ENCODE results near the gene WDFY1.

Gene WDFY1

DNA sequence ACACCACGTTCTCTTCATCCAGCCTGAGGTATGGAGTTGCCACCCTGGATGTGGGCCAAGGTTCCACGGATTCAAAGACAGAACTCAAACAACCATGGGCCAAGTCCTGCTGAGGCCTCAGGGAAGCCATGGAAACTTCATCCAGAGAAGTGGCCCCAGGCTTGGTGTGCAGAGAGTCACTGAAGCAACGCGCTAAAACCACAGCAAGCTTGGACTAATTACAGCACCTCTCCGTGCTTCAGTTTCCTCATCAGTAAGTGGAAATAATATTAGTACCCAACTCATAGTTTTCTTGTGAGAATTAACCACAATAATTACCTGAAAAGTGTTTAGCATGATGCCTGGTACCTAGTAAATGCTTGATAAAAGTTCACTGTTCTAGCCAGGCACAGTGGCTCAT, 88.6 kb downstream of the WDFY1 start:
- no peak for DNase-seq
- ATAC-seq: no peak

DNA sequence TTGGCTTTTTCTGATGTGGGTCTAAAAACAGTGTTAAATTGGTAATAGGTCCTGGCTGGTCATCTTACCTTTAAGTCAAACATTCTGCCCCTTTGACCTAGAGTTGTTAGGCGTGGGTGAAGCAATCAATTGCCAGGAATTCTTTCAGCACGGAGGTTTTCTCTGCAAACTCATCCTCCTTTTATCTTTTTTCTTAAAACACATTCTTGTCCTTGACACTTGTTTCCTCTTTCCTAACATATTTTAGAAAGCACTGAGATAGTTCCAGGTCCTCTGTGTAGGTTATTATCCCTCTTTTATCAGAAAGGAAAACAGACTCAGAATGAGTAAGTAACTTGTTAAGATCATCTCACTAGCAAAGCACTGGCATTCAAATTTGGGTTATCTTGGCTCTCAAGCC, 89.1 kb downstream of the WDFY1 start:
- no peak for ATAC-seq

DNA sequence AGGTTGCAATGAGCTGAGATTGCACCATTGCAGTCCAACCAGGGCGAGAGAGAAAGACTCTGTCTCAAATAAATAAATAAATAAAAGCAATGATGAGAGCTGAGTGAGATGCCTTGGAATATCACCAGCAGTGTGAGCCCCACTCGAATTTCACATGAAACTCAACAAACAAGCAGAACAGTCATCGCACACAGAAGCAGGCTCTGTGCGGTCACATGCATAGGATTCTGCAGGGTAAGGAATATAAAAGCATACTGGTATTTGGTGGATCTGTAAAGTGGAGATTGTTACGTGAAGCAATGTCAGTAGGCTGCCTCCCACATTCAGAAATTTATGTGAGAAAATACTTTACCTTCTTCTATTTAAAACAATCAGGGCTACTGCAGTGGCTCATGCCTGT, 89.7 kb downstream of the WDFY1 start:
- no peak for DNase-seq
- ATAC-seq: no peak

More for the DNA sequence above, 89.1 kb downstream of the WDFY1 start:
- no peak for DNase-seq

DNA sequence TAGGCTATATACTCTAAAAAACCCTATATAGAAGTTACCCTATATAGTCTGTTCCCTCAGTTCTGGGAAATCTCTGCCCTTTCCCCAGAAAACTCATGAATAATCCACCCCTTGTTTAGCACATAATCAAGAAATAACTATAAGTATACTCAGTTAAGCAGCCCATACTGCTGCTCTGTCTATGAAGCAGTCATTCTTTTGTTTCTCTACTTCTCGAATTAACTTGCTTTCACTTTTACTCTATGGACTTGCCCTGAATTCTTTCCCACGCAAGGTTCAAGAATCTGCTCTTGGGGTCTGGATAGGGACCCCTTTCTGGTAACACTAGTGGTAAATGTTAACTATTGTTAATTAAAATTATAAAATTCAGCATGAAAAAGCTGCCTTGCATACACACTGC, 90.4 kb downstream of the WDFY1 start:
- DNase-seq: no peak
- no peak for ATAC-seq

DNA sequence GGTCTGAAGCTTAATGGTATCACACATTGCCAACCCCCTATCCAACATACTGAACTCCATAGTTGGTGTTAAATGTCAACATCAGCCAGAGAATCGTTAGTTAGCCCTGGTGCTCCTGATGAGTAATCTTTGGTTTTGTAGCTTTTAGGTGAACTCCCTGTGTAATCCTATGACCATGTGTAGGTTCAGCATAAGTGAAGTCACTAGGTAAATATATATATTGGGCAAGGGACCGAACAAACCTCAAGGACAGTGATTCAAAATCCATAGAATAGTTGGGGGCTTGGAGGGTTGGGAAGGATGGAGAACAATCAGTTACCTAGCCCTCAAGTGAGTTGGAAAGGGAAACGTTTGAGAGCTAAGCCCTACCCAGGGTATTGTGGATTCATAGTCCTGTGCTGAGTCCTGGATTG, 91.7 kb downstream of the WDFY1 start:
- no peak for DNase-seq
- ATAC-seq: no peak

DNA sequence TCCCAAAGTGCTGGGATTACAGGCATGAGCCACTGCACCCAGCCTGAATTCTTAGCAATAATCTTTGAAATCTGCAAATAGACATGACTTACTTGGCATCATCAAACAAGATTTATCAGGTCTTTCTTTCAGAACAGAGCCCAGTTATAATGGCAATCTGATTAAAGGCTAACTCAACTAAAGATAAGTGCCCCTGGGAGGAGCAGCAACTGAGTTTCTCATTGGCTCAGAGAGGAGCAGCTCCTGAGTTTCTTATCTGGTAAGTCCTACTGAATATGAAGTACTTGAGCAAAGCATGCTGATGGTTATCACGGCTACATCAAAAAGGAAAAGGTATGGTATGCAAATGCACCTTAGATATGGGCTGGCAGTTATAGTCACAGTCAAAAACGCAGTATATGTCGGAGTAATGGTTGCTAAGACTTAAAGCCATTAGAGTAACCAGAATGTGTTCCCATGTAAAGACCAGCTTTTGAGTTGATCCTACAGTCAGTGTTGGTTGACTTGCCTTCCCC, 92.8 kb downstream of the WDFY1 start:
- DNase-seq (no peak), ATAC-seq (no peak)

DNA sequence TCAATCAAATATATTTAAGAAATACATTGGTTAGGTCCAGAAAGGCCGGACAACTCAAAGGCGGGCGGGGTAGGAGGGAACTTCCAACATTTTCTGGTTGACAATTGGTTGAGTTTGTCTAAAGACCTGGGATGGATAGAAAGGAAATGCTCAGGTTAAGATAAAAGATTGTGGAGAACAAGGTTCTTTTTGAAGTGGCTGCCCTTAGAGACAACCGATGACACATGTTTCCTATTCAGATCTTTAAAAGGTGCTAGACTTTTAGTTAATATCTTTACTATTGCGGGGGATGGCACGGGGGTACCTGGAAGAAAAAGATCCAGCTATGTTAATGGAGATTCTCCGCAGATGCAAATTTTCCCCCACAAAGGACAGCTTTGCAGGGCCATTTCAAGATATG, 97.7 kb downstream of the WDFY1 start:
- no peak for ATAC-seq
- DNase-seq: no peak

DNA sequence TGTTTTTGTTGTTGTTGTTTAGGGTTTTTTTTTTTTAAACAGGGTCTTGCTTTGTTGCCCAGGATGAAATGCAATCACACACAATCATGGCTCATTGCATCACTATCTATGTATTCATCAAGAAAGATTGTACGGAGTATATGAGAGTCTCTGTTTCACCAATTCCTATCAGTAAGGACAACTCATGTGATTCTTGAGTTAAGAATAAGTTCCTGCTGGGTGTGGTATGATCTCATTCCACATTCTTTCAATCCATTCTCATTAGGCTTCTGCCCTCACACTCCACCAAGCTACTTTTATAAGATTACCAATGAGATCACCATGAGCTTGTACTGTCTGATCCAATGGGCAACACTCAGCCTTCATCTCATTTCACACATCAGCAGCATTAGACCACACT, 98.6 kb downstream of the WDFY1 start:
- no peak for DNase-seq
- no peak for ATAC-seq

DNA sequence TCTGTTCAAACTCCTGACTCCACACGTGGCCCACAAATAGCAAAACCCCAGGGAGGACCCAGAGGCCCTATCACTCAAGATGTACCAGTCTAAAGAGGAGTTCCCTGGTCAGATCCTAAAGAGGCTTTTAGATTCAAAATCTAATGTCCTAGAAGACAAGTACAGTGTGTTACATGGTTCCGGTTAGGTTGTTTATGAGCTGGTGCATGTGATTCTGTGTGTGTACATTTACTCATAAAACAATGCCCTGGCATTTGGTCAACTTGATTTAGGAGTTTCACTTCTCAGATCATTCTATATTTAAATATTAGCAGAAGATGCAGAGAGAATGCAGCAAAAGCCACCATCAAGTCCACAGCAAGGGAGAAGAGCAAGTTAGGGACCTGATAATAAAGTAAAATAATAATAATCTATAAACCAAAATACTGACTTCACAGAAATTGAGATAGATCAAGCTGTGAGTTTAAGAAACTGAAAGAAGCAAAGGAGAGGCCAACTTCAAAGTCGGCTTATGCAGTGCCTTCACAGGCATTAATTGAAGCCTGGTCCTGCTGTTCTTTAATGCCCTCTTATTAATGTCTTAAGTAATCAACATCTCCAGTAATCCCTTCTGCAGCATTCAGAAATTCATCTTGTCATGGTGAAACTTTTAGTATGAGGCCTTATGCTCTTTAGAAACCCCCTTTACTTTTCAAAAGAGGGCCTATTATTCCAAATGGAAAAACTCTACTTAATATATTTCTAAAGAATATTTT, 103.5 kb downstream of the WDFY1 start:
- DNase-seq (no peak), ATAC-seq (no peak)

DNA sequence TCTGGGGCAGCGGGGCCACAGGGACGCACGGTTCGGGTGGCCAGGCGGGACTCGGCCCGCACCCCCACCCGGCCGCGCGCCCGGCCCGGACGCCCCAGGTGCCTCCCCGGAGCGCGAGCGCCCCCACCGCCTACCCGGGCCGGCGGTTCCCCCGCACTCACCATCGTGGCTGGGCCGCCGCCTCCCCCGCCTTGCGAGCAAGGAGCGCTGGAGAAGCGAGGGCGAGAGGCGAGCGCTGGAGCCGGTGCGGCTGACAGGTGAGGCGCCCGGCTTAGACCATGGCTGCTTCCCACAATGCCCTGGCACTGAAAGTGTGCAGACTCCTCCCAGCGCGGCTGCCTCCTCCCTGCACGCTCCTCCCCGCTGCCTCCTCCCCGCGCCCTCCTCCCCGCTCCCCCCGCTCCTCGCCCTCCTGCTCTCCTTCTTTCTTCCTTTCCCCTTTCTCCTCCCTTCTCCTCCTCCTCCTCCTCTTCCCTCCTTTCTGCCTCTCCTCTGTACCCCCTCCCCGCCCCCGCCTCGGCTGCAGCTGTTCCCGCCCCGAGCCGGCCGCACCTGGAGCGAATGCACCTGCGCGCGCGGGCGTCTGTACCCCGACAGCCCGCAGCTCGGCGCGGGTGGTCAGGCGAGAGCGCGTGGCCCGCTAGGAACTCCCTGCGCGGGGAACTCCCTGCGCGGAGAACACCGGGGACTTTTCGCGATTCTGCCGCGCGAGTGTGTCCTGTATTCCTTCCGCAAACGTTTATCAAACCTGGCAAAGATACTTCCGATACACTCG, 107.7 kb downstream of the WDFY1 start, which contains the start of gene AP1S3:
Gene AP1S3, minus strand, starts transcription at position 296 of the 775 bp plus-strand sequence. Its CDS starts 132 bp downstream, at position 164.
- DNase-seq: peak; percentile 77

DNA sequence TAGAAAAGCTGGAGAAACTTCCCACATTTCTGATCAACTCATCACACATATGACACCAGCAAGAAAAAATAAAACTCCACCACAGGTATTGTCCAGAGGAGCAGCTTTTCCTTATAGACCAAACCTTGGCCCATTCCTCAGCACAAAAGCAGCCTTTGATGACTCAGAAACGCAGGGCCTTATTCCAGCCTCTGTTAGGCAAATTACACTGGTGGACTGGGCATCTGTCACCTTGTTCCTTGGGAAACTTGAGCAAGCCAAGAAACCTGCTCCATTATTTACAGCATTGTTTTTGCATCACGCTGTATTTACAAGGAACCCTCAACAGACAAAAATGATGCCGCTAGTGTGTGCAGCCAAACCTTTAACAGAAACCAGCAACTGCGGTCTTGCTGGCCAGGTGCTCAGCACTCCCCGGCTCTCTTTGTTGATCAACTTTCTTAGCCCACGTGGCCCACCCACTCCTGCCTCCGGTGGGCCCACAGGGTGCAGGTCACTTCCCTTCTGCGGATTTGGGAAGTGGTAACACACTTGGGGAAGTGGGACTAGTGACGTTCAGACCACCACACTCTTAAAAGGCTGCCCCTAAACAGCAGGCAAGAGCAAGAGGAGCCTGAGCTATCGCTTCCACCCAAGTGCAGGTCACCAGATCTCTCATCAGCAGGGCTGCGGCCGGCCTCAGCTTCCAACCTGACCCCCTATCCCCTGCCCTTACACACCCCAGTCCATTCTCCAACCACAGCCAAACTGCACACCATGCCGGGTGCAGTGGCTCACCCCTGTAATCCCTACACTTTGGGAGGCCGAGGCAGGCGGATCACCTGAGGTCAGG, 109.2 kb downstream of the WDFY1 start:
- ATAC-seq: no peak
- DNase-seq: no peak

More for the DNA sequence above, 107.7 kb downstream of the WDFY1 start, which contains the start of gene AP1S3:
- peak; percentile 88 for ATAC-seq

DNA sequence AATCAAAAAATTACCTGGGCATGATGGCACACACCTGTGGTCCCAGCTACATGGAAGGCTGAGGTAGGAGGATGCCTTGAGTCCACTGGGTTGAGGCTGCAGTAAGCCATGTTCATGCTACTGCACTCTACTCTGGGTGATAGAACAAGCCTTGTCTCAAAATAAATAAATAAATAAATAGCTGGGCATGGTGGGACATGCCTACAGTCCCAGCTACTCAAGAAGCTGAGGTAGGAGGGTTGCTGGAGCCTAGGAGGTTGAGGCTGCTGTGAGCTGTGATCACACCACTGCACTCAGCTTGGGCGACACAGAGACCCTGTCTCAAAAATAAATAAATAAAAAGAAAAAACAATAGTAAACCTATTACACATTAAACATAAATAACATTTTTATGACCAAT, 110.7 kb downstream of the WDFY1 start:
- ATAC-seq (no peak), DNase-seq (no peak)

DNA sequence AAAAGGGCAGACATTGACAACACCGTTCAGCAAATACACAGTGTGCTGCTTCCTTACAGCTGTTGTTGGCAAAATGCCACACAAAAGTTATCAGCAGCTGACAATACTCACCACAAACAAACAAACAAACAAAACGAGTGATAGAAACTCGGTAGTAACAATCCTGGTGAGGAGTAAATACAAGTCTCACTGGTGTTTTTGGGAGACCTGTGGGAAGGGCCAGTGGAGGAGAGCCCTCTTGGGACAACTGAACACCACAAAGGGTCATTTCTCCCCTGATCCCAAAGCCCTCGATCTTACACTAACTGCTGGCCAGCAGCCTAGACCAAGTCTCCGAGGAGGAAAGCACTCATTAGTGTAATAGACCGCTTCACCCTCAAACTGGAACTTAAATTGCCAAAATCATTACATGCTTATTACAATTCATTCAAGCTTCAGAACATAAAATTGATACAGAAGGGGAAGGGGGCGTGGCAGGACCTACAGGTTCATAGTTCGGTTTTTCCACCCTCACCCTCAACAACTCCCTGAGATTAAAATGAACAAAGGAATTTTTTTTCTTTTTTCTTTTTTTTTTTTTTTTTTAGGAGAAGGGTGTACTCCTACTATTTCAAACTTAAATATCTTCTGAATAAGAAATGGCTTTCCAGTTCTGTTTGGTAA, 112.8 kb downstream of the WDFY1 start:
- ATAC-seq (no peak), DNase-seq (no peak)

DNA sequence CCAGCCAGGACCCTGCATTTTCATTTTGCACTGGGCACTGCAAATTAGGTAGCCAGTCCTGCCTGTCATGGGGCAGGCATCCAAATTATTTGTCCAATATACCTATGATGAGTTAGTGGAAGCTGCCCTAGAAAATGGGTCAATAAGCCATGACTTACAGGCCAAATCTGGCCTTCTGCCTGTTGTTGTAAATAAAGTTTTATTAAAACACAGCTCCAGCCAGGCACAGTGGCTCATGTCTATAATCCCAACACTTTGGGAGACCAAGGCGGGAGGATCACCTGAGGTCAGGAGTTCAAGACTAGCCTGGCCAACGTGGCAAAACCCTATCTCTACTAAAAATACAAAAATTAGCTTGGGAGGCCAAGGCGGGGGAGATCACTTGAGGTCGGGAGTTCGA, 116.0 kb downstream of the WDFY1 start:
- no peak for ATAC-seq
- DNase-seq: no peak

DNA sequence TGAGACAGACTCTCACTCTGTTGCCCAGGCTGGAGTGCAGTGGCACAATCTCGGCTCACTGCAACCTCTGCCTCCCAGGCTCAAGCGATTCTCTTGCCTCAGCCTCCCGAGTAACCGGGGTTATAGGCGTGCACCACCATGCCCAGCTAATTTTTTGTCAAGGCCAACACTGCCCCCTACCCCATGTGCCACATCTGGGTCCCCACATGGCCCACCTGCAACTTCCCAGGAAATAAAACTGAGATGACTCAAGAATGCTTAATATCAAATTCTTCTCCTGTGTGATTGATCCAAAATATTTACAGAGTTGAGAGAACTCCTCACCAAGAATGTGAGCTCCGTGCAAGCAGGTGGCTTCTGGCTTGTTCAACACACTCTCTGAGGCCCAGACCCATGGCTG, 116.8 kb downstream of the WDFY1 start:
- ATAC-seq: no peak

DNA sequence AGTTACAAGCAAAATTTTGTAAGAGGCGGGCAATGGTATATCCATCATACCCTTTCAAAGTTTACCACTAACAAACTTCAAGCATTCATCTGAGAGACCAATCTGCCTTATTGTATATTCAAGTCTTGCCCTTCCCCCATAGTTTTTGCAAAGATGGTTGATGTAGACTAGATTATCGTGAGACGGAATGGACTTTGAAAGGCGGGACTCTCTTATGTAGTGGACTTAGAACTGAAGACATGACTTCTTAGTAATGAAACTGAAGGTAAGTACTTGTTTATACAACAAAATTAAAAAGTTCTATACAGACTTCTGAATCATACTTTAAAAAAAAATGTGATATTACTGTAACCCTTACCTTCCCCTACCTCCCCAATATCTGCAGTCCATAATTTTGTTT, 118.1 kb downstream of the WDFY1 start:
- no peak for DNase-seq
- no peak for ATAC-seq

More for the DNA sequence above, 116.8 kb downstream of the WDFY1 start:
- no peak for DNase-seq
